Breast epithelium (tissue), 4 donors: ENCODE results near the gene NAV2. TPM values are rescaled to one million over a fixed set of nuclear protein-coding genes. Genes with fewer than 3 reads are reported as not detected.
A peak's percentile ranks its signal among the peaks of the same experiment; 100 is the strongest.

Source experiments
- DNase-seq, 2 donors: peaks; one replicate each; pipeline ENCODE4 v3.0.0-alpha.2; 2019; ENCODE audit warnings: low spot score in 2 of 2
- H3K27ac ChIP-seq, 2 donors: fragments of 200-600 bp; sonication (generic) in 1 of 2; one replicate each; pipeline ENCODE4 v1.5.1; 2016 to 2019; ENCODE audit warnings: mild to moderate bottlenecking in 1 of 2
- H3K27me3 ChIP-seq, 2 donors: fragments of 200-600 bp; sonication (generic) in 1 of 2; one replicate each; pipeline versions ENCODE4 v1.5.1 to v1.6.0; 2017 to 2019; ENCODE audit warnings: control low read depth in 1 of 2, mild to moderate bottlenecking in 1 of 2
- H3K36me3 ChIP-seq: fragments of 200-600 bp; one replicate; pipeline ENCODE4 v1.5.1; 2019
- H3K4me1 ChIP-seq, 2 donors: fragments of 200-600 bp; sonication (generic); one replicate each; pipeline ENCODE4 v1.5.1; 2016 to 2019; ENCODE audit warnings: control low read depth in 1 of 2
- H3K4me3 ChIP-seq, 3 donors: fragments of 200-600 bp; sonication (generic); 1 replicate in 2 of 3; 2 replicates in 1 of 3; pipeline ENCODE4 v1.5.1; 2016 to 2019; ENCODE audit warnings: mild to moderate bottlenecking in 3 of 3, moderate library complexity in 2 of 3
- H3K9me3 ChIP-seq, 2 donors: fragments of 200-600 bp; sonication (generic) in 1 of 2; one replicate each; pipeline ENCODE4 v1.5.1; 2016 to 2019; ENCODE audit warnings: control low read depth in 1 of 2
- CTCF ChIP-seq, 3 donors: fragments of 450-650 bp; IDR thresholded peaks; one replicate each; pipeline ENCODE4 v1.5.1; 2016 to 2017; ENCODE audit warnings: antibody characterized with exemption in 3 of 3, mild to moderate bottlenecking in 3 of 3, moderate library complexity in 3 of 3
- POLR2A ChIP-seq: fragments of 450-650 bp; IDR thresholded peaks from one replicate; pipeline ENCODE4 v1.6.1; 2016; ENCODE audit warnings: antibody characterized with exemption, mild to moderate bottlenecking, moderate library complexity
- POLR2AphosphoS5 ChIP-seq, 3 donors: sonication (generic); formaldehyde crosslinking; IDR thresholded peaks; one replicate each; pipeline ENCODE4 v1.6.1; 2017; ENCODE audit warnings: antibody characterized with exemption in 3 of 3
- intact Hi-C: fragments of 100-400 bp; cut with DNase I; formaldehyde crosslinking; loops from one replicate; pipeline ENCODE4 v1.15.1; 2023; ENCODE audit warnings: low total_unique reads
- total RNA-seq, 3 donors: library from RNA; depleted of rRNA; stranded (reverse); fragments of >200 nt; gene quantifications; one replicate each; pipeline ENCODE4 v1.1.0, GENCODE V29; 2016

Gene NAV2
- total RNA-seq, result 10 to 100 TPM; 28.2 to 61.8 (median 31.4) TPM

- Histone ChIP-seq H3K9me3 (no peaks in the 10 kb centered on the region), H3K4me3 (peak within 1 kb of the TSS; percentile 67 to 87 (median 77)), H3K27ac (peak within 1 kb of the TSS; percentile 92 to 93), H3K36me3 (no peaks in the 10 kb centered on the region), H3K27me3 (peaks cover 3 to 23% of the 10 kb centered on the region in 2 donors), H3K4me1 (peaks cover 6 to 7% of the 10 kb centered on the region in 2 donors)
- intact Hi-C loops, result loop anchor here (5.0 kb wide), 1 partner anchor 350 kb away; no protein-coding TSS in a partner anchor
- peak; percentile 88 to 92 for DNase-seq
- TF ChIP-seq POLR2A (no peak), CTCF (IDR thresholded peaks at IDR 0.05) (peak in 1 of 3 donors; percentile 14), POLR2AphosphoS5 (IDR thresholded peaks at IDR 0.05) (peak; percentile 46 to 76 (median 72))
Observed at GRCh38 chr11:19712281-19713195, at the start of gene NAV2. NAV2 (plus strand) TSS chr11:19712837; CDS start chr11:19713696, 859 bp downstream.

GRCh38 chr11:19663206-19663605 is 49.4 kb upstream of the NAV2 start:
- Histone ChIP-seq H3K36me3 (no peaks in the 10 kb centered on the region), H3K4me1 (no peaks in the 10 kb centered on the region), H3K27me3 (no peaks in the 10 kb centered on the region), H3K27ac (no peak overlapping the region), H3K9me3 (no peaks in the 10 kb centered on the region), H3K4me3 (no peak overlapping the region)
- intact Hi-C loops, result loop anchor here (1.0 kb wide), 1 partner anchor 8 kb away; no protein-coding TSS in a partner anchor
- DNase-seq, result no peak
- TF ChIP-seq POLR2A, result no peak
- TF ChIP-seq POLR2AphosphoS5 (IDR thresholded peaks at IDR 0.05), result no peak
- no peak for TF ChIP-seq CTCF (IDR thresholded peaks at IDR 0.05)

- H3K4me1 ChIP-seq, result no peaks in the 10 kb centered on the region
- H3K27ac ChIP-seq, result no peak overlapping the region
Observed at GRCh38 chr11:19664886-19665548, 47.6 kb upstream of the NAV2 start.

GRCh38 chr11:19666951-19667350 is 45.7 kb upstream of the NAV2 start:
- no peaks in the 10 kb centered on the region for H3K4me1 ChIP-seq
- no peaks in the 10 kb centered on the region for H3K36me3 ChIP-seq
- H3K4me3 ChIP-seq, result no peak overlapping the region
- no peak overlapping the region for H3K27ac ChIP-seq
- DNase-seq, result no peak
- H3K9me3 ChIP-seq, result no peaks in the 10 kb centered on the region
- TF ChIP-seq CTCF (IDR thresholded peaks at IDR 0.05) (no peak), POLR2A (no peak), POLR2AphosphoS5 (IDR thresholded peaks at IDR 0.05) (no peak)
- intact Hi-C loops, result no loop called here
- no peaks in the 10 kb centered on the region for H3K27me3 ChIP-seq

More at GRCh38 chr11:19664886-19665548, 47.6 kb upstream of the NAV2 start:
- TF ChIP-seq POLR2A, result no peak
- no peak for TF ChIP-seq CTCF (IDR thresholded peaks at IDR 0.05)
- no peak for TF ChIP-seq POLR2AphosphoS5 (IDR thresholded peaks at IDR 0.05)
- intact Hi-C loops, result no loop called here
- DNase-seq, result no peak
- Histone ChIP-seq H3K27me3 (no peaks in the 10 kb centered on the region), H3K4me3 (no peak overlapping the region), H3K36me3 (no peaks in the 10 kb centered on the region), H3K9me3 (no peaks in the 10 kb centered on the region)
